RPMI8226 (cell line): ENCODE results near the gene MANF.
"Not testable (repeated sequence)": the region's sequence is repeated elsewhere in the genome, so short reads cannot be mapped to it uniquely, and the experiment has no call there.

Experiments
- DNase-seq: peaks from one replicate; pipeline ENCODE4 v3.0.0-alpha.2; 2015

Gene MANF

GRCh38 chr3:51373658-51374421 lies 11.3 kb upstream of the MANF start:
- peak; percentile 58 for DNase-seq

GRCh38 chr3:51374456-51374855 lies 10.6 kb upstream of the MANF start:
- no peak for DNase-seq

GRCh38 chr3:51375136-51375535 lies 10.0 kb upstream of the MANF start:
- no peak for DNase-seq

GRCh38 chr3:51375571-51375970 lies 9.5 kb upstream of the MANF start:
- DNase-seq, result no peak

GRCh38 chr3:51378065-51378464 lies 7.0 kb upstream of the MANF start:
- DNase-seq, result no peak

- DNase-seq, result no peak
Observed at GRCh38 chr3:51378726-51379125, 6.4 kb upstream of the MANF start.

- DNase-seq, result no peak
Observed at GRCh38 chr3:51379301-51379700, 5.8 kb upstream of the MANF start.

- DNase-seq, result no peak
Observed at GRCh38 chr3:51379746-51380455, 5.2 kb upstream of the MANF start.

GRCh38 chr3:51380601-51381332 lies 4.3 kb upstream of the MANF start:
- DNase-seq, result no peak

- DNase-seq, result no peak
Observed at GRCh38 chr3:51381333-51381705, 3.8 kb upstream of the MANF start.

GRCh38 chr3:51382076-51382745 lies 2.9 kb upstream of the MANF start:
- no peak for DNase-seq

GRCh38 chr3:51382947-51383578 lies 2.0 kb upstream of the MANF start:
- no peak for DNase-seq

GRCh38 chr3:51384055-51384725 lies 901 bp upstream of the MANF start:
- no peak for DNase-seq

- DNase-seq, result no peak
Observed at GRCh38 chr3:51385621-51386091, 565 bp downstream of the MANF start.

- no peak for DNase-seq
Observed at GRCh38 chr3:51386159-51386851, 1.2 kb downstream of the MANF start.

GRCh38 chr3:51386852-51387229 lies 1.8 kb downstream of the MANF start:
- no peak for DNase-seq

GRCh38 chr3:51387281-51387680 lies 2.2 kb downstream of the MANF start:
- DNase-seq, result not testable (repeated sequence)

- no peak for DNase-seq
Observed at GRCh38 chr3:51388286-51389029, 3.4 kb downstream of the MANF start.

- DNase-seq, result peak; percentile 63
Observed at GRCh38 chr3:51389423-51390183, 4.5 kb downstream of the MANF start.
